Right atrium auricular region (tissue), 2 donors: Measurements from ENCODE around the gene SLC35B2. TPM values are rescaled to one million over a fixed set of nuclear protein-coding genes. Genes with fewer than 3 reads are reported as not detected.
"Not testable (repeated sequence)": the region's sequence is repeated elsewhere in the genome, so short reads cannot be mapped to it uniquely, and the experiment has no call there.

ENCODE experiments used
- DNase-seq: peaks from one replicate; pipeline ENCODE4 v3.0.0-alpha.2; 2019; ENCODE audit warnings: low spot score
- H3K27ac ChIP-seq, 2 donors: fragments of 200-600 bp; sonication (generic); 1 replicate in 1 of 2; 2 replicates in 1 of 2; pipeline ENCODE4 v1.5.1; 2016 to 2019
- H3K27me3 ChIP-seq, 2 donors: fragments of 200-600 bp; sonication (generic); one replicate each; pipeline versions ENCODE4 v1.5.1 to v1.6.0; 2017 to 2019
- H3K36me3 ChIP-seq: fragments of 200-600 bp; sonication (generic); one replicate; pipeline ENCODE4 v1.5.1; 2016
- H3K4me1 ChIP-seq, 2 donors: fragments of 200-600 bp; sonication (generic); one replicate each; pipeline versions ENCODE4 v1.5.1 to v1.6.0; 2017 to 2019
- H3K4me3 ChIP-seq, 2 donors: fragments of 200-600 bp; sonication (generic); 1 replicate in 1 of 2; 2 replicates in 1 of 2; pipeline ENCODE4 v1.5.1; 2017 to 2019; ENCODE audit warnings: mild to moderate bottlenecking in 1 of 2, moderate library complexity in 1 of 2
- H3K9me3 ChIP-seq, 2 donors: fragments of 200-600 bp; sonication (generic); one replicate each; pipeline ENCODE4 v1.5.1; 2019
- CTCF ChIP-seq, 2 donors: fragments of 200-600 bp; sonication (generic); IDR thresholded peaks; one replicate each; pipeline ENCODE4 v1.5.1; 2019; ENCODE audit warnings: antibody characterized with exemption in 2 of 2
- total RNA-seq, 2 donors: library from RNA; depleted of rRNA; stranded (reverse); fragments of >200 nt; gene quantifications; one replicate each; pipeline ENCODE4 v1.1.0, GENCODE V29; 2016

Gene SLC35B2
- total RNA-seq, 2 donors from 2014 or later = 23.0 to 23.7 TPM

DNA sequence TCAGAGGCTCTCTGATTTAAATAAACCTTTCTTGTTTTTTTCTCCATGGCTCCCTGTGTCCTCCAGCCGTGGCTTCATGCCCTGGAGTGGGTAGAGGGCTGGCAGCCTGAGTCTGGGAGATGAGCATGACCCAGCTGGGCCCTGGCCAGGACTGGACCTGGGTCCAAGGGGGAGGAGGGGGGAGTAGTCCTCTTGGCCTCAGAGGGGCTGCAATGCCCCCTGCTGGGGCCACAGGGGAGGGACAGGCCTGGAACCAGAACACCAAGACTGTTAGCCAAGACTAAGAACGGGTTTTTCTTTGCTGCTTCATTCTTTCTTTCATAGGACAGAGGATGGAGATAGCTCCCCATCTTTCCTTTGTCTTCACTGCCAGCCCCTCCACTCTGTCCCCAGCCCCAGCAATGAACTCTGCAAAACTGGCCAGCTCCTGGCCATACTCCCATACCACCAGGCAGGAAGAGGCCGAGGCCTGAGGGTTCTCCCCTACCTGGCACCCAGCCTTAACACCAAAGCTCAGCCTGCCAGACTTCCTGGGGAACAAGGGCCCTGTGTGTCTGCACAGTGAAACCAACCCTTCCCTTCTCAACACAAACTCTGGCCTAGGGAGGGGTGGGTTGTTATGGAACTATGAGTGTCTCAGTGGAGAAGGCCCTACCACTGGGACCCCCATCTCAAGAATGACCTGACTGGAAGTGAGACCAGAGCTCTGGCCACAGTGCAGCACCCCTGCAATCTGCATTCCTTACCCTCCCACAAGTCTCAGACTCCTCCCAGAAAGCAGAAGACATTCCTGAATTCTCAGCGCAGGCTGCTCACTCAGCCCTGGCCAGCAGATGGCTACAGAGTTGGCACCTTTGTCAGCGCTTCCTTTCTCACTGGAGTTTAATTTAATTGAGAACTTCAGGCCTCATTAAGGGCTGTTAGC, 23.0 kb downstream of the SLC35B2 start:
- H3K4me3 ChIP-seq = no peak overlapping the region
- H3K36me3 ChIP-seq = peaks cover 37% of the 10 kb centered on the region
- no peaks in the 10 kb centered on the region for H3K9me3 ChIP-seq
- H3K27me3 ChIP-seq = no peaks in the 10 kb centered on the region
- peaks cover 0 to 68% of the 10 kb centered on the region in 2 donors for H3K4me1 ChIP-seq
- peak; percentile 67 to 90 for TF ChIP-seq CTCF (IDR thresholded peaks at IDR 0.05)
- peak; percentile 87 for DNase-seq
- H3K27ac ChIP-seq = peak overlapping the region; percentile 98

DNA sequence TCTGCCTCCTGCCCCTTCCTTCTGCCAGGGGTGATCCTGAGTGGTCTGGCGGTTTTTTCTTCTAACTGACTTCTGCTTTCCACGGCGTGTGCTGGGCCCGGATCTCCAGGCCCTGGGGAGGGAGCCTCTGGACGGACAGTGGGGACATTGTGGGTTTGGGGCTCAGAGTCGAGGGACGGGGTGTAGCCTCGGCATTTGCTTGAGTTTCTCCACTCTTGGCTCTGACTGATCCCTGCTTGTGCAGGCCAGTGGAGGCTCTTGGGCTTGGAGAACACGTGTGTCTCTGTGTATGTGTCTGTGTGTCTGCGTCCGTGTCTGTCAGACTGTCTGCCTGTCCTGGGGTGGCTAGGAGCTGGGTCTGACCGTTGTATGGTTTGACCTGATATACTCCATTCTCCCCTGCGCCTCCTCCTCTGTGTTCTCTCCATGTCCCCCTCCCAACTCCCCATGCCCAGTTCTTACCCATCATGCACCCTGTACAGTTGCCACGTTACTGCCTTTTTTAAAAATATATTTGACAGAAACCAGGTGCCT, 23.7 kb downstream of the SLC35B2 start:
- Histone ChIP-seq H3K36me3 (peaks cover 38% of the 10 kb centered on the region), H3K4me1 (peaks cover 0 to 76% of the 10 kb centered on the region in 2 donors)

DNA sequence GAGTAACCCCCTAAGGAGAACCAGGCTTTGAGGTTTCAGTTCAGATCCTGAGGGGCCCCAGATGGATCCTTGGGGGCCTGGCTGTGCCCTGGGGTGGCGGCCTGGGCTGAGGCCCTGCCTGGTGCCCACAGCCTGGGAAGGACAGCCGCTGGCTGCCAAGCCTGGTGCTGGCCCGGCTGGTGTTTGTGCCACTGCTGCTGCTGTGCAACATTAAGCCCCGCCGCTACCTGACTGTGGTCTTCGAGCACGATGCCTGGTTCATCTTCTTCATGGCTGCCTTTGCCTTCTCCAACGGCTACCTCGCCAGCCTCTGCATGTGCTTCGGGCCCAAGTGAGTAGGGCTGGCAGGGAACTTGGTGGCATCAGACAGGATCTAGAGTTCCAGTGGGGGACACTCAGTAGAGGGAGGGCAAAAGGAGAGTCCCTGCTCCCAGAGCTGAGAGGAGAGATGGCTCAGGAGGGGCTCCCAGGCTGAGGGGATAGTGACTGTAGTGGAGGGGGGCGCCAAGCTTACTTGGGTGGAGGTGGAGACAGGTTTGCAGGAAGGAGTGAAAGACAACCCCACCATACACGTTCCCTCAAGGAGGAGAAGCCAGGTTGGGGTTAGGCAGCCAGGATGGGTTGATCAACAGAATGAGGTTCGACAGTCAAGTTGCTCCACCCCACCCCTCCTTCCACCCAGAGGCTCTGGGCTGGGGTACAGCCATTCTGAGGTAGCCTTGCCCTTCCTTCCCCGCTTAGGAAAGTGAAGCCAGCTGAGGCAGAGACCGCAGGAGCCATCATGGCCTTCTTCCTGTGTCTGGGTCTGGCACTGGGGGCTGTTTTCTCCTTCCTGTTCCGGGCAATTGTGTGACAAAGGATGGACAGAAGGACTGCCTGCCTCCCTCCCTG, 24.4 kb downstream of the SLC35B2 start:
- Histone ChIP-seq H3K4me3 (no peak overlapping the region), H3K27ac (peak overlapping the region; percentile 98), H3K9me3 (no peaks in the 10 kb centered on the region), H3K4me1 (peaks cover 0 to 78% of the 10 kb centered on the region in 2 donors), H3K27me3 (no peaks in the 10 kb centered on the region), H3K36me3 (peaks cover 38% of the 10 kb centered on the region)
- no peak for TF ChIP-seq CTCF (IDR thresholded peaks at IDR 0.05)
- no peak for DNase-seq

More for the DNA sequence above, 23.7 kb downstream of the SLC35B2 start:
- Histone ChIP-seq H3K27ac (peak overlapping the region; percentile 98), H3K9me3 (no peaks in the 10 kb centered on the region), H3K4me3 (no peak overlapping the region), H3K27me3 (no peaks in the 10 kb centered on the region)
- no peak for DNase-seq
- no peak for TF ChIP-seq CTCF (IDR thresholded peaks at IDR 0.05)

GRCh38 chr6:44231426-44231825, 25.9 kb downstream of the SLC35B2 start:
- not testable (repeated sequence) for DNase-seq
- Histone ChIP-seq H3K27ac (peak overlapping the region; percentile 98), H3K36me3 (peaks cover 38% of the 10 kb centered on the region)

GRCh38 chr6:44230034-44230675, 27.2 kb downstream of the SLC35B2 start:
- Histone ChIP-seq H3K36me3 (peaks cover 38% of the 10 kb centered on the region), H3K4me3 (no peak overlapping the region), H3K27ac (peak overlapping the region; percentile 98), H3K9me3 (no peaks in the 10 kb centered on the region), H3K4me1 (peaks cover 0 to 85% of the 10 kb centered on the region in 2 donors), H3K27me3 (no peaks in the 10 kb centered on the region)
- TF ChIP-seq CTCF (IDR thresholded peaks at IDR 0.05) = no peak
- no peak for DNase-seq

More at GRCh38 chr6:44231426-44231825, 25.9 kb downstream of the SLC35B2 start:
- not testable (repeated sequence) for H3K9me3 ChIP-seq, H3K4me3 ChIP-seq, H3K27me3 ChIP-seq
- peaks cover 0 to 82% of the 10 kb centered on the region in 2 donors for H3K4me1 ChIP-seq
